PC-9 (cell line): Measurements from ENCODE around the gene PNCK. TPM values are rescaled to one million over a fixed set of nuclear protein-coding genes. Genes with fewer than 3 reads are reported as not detected.

ENCODE experiments used
- BruUV-seq: library from RNA; stranded (reverse); fragments of 400-500 nt; replicated peaks from 2 replicates; lab custom pipeline; 2021; lab: Mats Ljungman, UMichigan
- CTCF ChIA-PET: fragments of 300-600 bp; sonication (Branson Sonifier 250); formaldehyde crosslinking; loops from one replicate; lab custom pipeline; 2022; ENCODE audit warnings: antibody characterized with exemption; lab: Charles Lee
- POLR2A ChIA-PET: fragments of 300-600 bp; sonication (Branson Sonifier 250); formaldehyde crosslinking; loops from one replicate; lab custom pipeline; 2022; ENCODE audit warnings: antibody characterized with exemption; ENCODE audit not compliant: unreplicated experiment; lab: Charles Lee
- DNase-seq, 2 experiments: peaks; one replicate each; pipeline versions ENCODE4 v3.0.0 to v3.0.0-alpha.2; 2015 to 2022; ENCODE audit warnings: mixed read lengths in 1 of 2
- H2AFZ ChIP-seq: fragments of 200-600 bp; sonication (generic); 2 replicates; pipeline ENCODE4 v1.8.1; 2017; ENCODE audit warnings: antibody characterized with exemption
- H3F3A ChIP-seq: fragments of 200-600 bp; sonication (generic); 2 replicates; pipeline ENCODE4 v1.8.1; 2017; ENCODE audit warnings: antibody characterized with exemption, mild to moderate bottlenecking, low read depth; ENCODE audit not compliant: insufficient read depth
- H3K27ac ChIP-seq: fragments of 200-600 bp; sonication (generic); 2 replicates; pipeline ENCODE4 v1.6.1; 2016; ENCODE audit warnings: mixed run types
- H3K27me3 ChIP-seq: fragments of 200-600 bp; sonication (generic); 2 replicates; pipeline ENCODE4 v1.6.1; 2016; ENCODE audit warnings: low read depth, mixed run types; ENCODE audit not compliant: insufficient read depth
- H3K36me3 ChIP-seq: fragments of 200-600 bp; sonication (generic); 2 replicates; pipeline ENCODE4 v1.6.1; 2016; ENCODE audit warnings: low read depth, mixed run types
- H3K4me1 ChIP-seq: fragments of 200-600 bp; sonication (generic); replicated peaks from 2 replicates; pipeline ENCODE4 v1.6.1; 2016; ENCODE audit warnings: mixed run types; ENCODE audit not compliant: insufficient read depth
- H3K4me2 ChIP-seq: fragments of 200-600 bp; sonication (generic); 2 replicates; pipeline ENCODE4 v1.6.1; 2017; ENCODE audit warnings: mixed run types
- H3K4me3 ChIP-seq: fragments of 200-600 bp; sonication (generic); 2 replicates; pipeline ENCODE4 v1.6.1; 2016; ENCODE audit warnings: mixed run types
- H3K79me2 ChIP-seq: fragments of 200-600 bp; sonication (generic); 2 replicates; pipeline ENCODE4 v1.6.1; 2017; ENCODE audit warnings: low read depth, mixed run types
- H3K9me2 ChIP-seq: fragments of 200-600 bp; sonication (generic); 2 replicates; pipeline ENCODE4 v1.8.1; 2017; ENCODE audit warnings: mild to moderate bottlenecking; ENCODE audit not compliant: insufficient read depth
- H3K9me3 ChIP-seq: fragments of 200-600 bp; sonication (generic); 2 replicates; pipeline ENCODE4 v1.8.1; 2016; ENCODE audit warnings: low read depth; ENCODE audit not compliant: insufficient read depth
- H4K20me1 ChIP-seq: fragments of 200-600 bp; sonication (generic); 2 replicates; pipeline ENCODE4 v1.8.1; 2017; ENCODE audit not compliant: insufficient read depth
- EZH2 ChIP-seq: fragments of 200-600 bp; sonication (generic); IDR thresholded peaks from 2 replicates; pipeline ENCODE4 v1.8.0; 2017; ENCODE audit warnings: antibody characterized with exemption, low read depth
- intact Hi-C: fragments of 100-400 bp; cut with micrococcal nuclease; formaldehyde crosslinking; loops from one replicate; pipeline ENCODE4 v1.10.0; 2022; ENCODE audit not compliant: unreplicated experiment
- total RNA-seq: library from RNA; stranded (reverse); gene quantifications from 2 replicates; pipeline ENCODE4 v1.2.3, GENCODE V29; 2021
- TF ChIP-seq, protein P1 (sequence below): fragments of 200-600 bp; sonication (generic); conservative IDR thresholded peaks from 2 replicates; pipeline ENCODE4 v1.6.1; 2017; ENCODE audit warnings: mixed run types, antibody characterized with exemption, mild to moderate bottlenecking, moderate library complexity

Gene PNCK
- total RNA-seq, 1 experiment from 2014 or later: 1.0 TPM

GRCh38 chrX:153626863-153627674 lies 46.5 kb downstream of the PNCK start:
- BruUV-seq: no TSS peak
- H3F3A ChIP-seq: no peaks in the 10 kb centered on the region
- H3K9me2 ChIP-seq: no peaks in the 10 kb centered on the region
- no peak overlapping the region for H2AFZ ChIP-seq
- no peak for TF ChIP-seq EZH2
- TF ChIP-seq, protein P1, sequence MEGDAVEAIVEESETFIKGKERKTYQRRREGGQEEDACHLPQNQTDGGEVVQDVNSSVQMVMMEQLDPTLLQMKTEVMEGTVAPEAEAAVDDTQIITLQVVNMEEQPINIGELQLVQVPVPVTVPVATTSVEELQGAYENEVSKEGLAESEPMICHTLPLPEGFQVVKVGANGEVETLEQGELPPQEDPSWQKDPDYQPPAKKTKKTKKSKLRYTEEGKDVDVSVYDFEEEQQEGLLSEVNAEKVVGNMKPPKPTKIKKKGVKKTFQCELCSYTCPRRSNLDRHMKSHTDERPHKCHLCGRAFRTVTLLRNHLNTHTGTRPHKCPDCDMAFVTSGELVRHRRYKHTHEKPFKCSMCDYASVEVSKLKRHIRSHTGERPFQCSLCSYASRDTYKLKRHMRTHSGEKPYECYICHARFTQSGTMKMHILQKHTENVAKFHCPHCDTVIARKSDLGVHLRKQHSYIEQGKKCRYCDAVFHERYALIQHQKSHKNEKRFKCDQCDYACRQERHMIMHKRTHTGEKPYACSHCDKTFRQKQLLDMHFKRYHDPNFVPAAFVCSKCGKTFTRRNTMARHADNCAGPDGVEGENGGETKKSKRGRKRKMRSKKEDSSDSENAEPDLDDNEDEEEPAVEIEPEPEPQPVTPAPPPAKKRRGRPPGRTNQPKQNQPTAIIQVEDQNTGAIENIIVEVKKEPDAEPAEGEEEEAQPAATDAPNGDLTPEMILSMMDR: no peak
- H3K4me3 ChIP-seq: no peak overlapping the region
- no peak overlapping the region for H3K27ac ChIP-seq
- POLR2A ChIA-PET: no interaction called here
- no peak for DNase-seq
- no peaks in the 10 kb centered on the region for H4K20me1 ChIP-seq
- CTCF ChIA-PET: no interaction called here
- intact Hi-C loops: no loop called here
- H3K4me1 ChIP-seq: no peaks in the 10 kb centered on the region
- H3K79me2 ChIP-seq: no peaks in the 10 kb centered on the region
- H3K27me3 ChIP-seq: peaks cover 86% of the 10 kb centered on the region
- no peak overlapping the region for H3K4me2 ChIP-seq
- no peaks in the 10 kb centered on the region for H3K36me3 ChIP-seq
- H3K9me3 ChIP-seq: no peaks in the 10 kb centered on the region

DNA sequence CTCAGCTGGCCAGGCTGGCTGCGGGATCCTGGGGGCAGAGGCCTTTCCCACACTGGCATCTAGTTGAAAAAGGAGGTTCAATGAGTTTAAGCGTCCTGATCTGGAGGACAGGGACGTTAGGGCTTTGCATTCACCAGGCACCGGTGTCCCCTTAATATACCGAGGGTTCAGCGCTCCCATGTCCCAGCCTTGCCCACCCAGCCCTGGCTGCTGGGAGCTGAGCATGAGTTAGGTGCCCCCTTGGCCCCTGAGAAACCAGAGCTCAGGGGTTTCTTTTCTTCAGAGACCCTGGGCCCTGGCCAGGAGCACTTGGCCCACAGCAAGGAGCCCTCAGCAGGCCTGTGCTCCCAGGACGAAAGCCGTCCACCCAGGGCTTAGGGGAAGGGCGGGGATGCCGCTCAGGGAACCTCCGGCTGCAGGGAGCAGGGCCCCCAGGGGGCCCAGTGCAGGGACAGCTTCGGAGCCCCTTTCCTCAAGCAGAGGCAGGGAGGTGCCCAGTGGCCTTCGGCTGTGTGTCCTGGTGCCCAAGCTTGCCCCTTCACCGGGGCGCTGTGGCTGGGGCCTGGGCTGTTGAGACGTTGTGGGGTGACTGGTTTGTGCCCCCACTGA lies 47.5 kb downstream of the PNCK start:
- no peaks in the 10 kb centered on the region for H3K9me2 ChIP-seq
- no peak overlapping the region for H3K27ac ChIP-seq
- no peak for DNase-seq
- no peaks in the 10 kb centered on the region for H3K79me2 ChIP-seq
- H3K4me3 ChIP-seq: no peak overlapping the region
- intact Hi-C loops: no loop called here
- no peak overlapping the region for H2AFZ ChIP-seq
- CTCF ChIA-PET: no interaction called here
- TF ChIP-seq, protein P1: no peak
- no peak for TF ChIP-seq EZH2
- H3K4me1 ChIP-seq: no peaks in the 10 kb centered on the region
- H3F3A ChIP-seq: no peaks in the 10 kb centered on the region
- BruUV-seq: no TSS peak
- H3K9me3 ChIP-seq: no peaks in the 10 kb centered on the region
- H3K27me3 ChIP-seq: peaks cover 80% of the 10 kb centered on the region
- H4K20me1 ChIP-seq: no peaks in the 10 kb centered on the region
- H3K4me2 ChIP-seq: no peak overlapping the region
- POLR2A ChIA-PET: no interaction called here
- no peaks in the 10 kb centered on the region for H3K36me3 ChIP-seq

DNA sequence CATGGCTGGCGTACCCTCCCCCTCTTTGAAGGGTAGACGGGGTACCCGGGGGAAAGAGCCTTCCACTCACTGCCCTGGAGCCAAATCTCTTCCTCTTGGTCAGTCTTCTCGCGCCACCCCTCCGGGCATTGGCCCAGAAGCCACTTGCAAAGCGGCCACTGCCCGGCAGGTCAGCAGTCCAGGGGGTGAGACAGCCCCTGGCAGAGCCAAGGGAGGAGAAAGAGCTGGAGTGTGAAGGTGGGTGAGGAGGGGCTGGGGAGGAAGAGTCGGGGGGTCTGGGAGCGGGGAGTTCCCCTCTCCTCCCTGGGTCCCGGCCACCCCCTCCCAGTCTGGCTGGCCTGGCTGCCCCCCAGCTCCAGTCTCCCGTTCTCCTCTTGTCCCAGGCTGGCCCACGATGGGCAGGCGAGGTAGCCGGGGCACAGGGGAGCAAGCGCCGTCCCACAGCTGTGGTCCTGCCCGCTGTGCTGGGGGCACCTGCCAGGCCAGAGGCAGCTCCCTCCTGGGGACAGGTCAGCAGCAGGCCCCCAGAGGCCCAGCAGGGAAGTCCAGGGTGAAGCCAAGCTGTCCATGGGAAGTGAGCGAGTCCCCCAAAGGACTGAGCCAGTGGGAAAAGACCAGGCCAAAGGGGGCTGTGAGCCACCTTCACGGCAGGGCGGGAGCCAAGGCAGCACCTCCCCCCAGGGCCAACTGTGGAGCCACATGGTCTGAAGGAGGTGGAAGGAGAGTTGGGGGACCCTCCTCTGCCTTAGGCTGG lies 48.2 kb downstream of the PNCK start:
- Histone ChIP-seq H3F3A (no peaks in the 10 kb centered on the region), H3K4me2 (no peak overlapping the region), H2AFZ (no peak overlapping the region), H3K27ac (no peak overlapping the region), H3K9me2 (no peaks in the 10 kb centered on the region), H3K79me2 (no peaks in the 10 kb centered on the region), H3K4me3 (no peak overlapping the region), H3K36me3 (no peaks in the 10 kb centered on the region), H3K4me1 (no peaks in the 10 kb centered on the region), H3K9me3 (no peaks in the 10 kb centered on the region), H3K27me3 (peaks cover 73% of the 10 kb centered on the region), H4K20me1 (no peaks in the 10 kb centered on the region)
- CTCF ChIA-PET: no interaction called here
- intact Hi-C loops: no loop called here
- TF ChIP-seq EZH2: no peak
- TF ChIP-seq, protein P1: no peak
- no peak for DNase-seq
- POLR2A ChIA-PET: no interaction called here
- BruUV-seq: no TSS peak
